OCI-LY7 (cell line): ENCODE results near the gene WNT7A. TPM values are rescaled to one million over a fixed set of nuclear protein-coding genes. Genes with fewer than 3 reads are reported as not detected.

Source experiments
- BruUV-seq: library from RNA; stranded (reverse); fragments of 400-500 nt; replicated peaks from 2 replicates; lab custom pipeline; 2021; lab: Mats Ljungman, UMichigan
- CTCF ChIA-PET: fragments of 300-600 bp; sonication (Branson Sonifier 250); formaldehyde crosslinking; loops from one replicate; lab custom pipeline; 2022; ENCODE audit warnings: antibody characterized with exemption; ENCODE audit not compliant: unreplicated experiment; lab: Charles Lee
- POLR2A ChIA-PET: fragments of 300-600 bp; sonication (Branson Sonifier 250); formaldehyde crosslinking; loops from one replicate; lab custom pipeline; 2022; ENCODE audit warnings: antibody characterized with exemption; lab: Charles Lee
- DNase-seq: peaks from one replicate; pipeline ENCODE4 v3.0.0-alpha.2; 2015; ENCODE audit warnings: low spot score
- H2AFZ ChIP-seq: fragments of 200-600 bp; sonication (generic), shearing (Covaris generic); 2 replicates; pipeline ENCODE4 v1.6.1; 2014; ENCODE audit warnings: mild to moderate bottlenecking, antibody characterized with exemption, low read length, moderate library complexity
- H3K27ac ChIP-seq: fragments of 200-600 bp; sonication (generic); 2 replicates; pipeline ENCODE4 v1.5.1; 2014; ENCODE audit warnings: mixed run types, low read depth, mild to moderate bottlenecking, moderate library complexity, low read length, inconsistent platforms; ENCODE audit not compliant: poor library complexity, severe bottlenecking
- H3K36me3 ChIP-seq: fragments of 200-600 bp; sonication (generic); 2 replicates; pipeline ENCODE4 v1.6.1; 2014; ENCODE audit warnings: mild to moderate bottlenecking, antibody characterized with exemption, low read length, moderate library complexity, mixed read lengths; ENCODE audit not compliant: insufficient read depth
- H3K4me1 ChIP-seq: fragments of 200-600 bp; sonication (generic); 2 replicates; pipeline ENCODE4 v1.5.1; 2014; ENCODE audit warnings: mild to moderate bottlenecking, low read length; ENCODE audit not compliant: insufficient read depth, poor library complexity, severe bottlenecking
- H3K4me2 ChIP-seq: fragments of 200-600 bp; sonication (generic); 2 replicates; pipeline ENCODE4 v1.6.1; 2014; ENCODE audit warnings: mild to moderate bottlenecking, low read length
- H3K4me3 ChIP-seq: fragments of 200-600 bp; sonication (generic); 2 replicates; pipeline ENCODE4 v1.5.1; 2014; ENCODE audit warnings: mild to moderate bottlenecking, low read depth, low read length; ENCODE audit not compliant: poor library complexity, severe bottlenecking
- H3K79me2 ChIP-seq: fragments of 200-600 bp; sonication (generic); 2 replicates; pipeline ENCODE4 v1.6.1; 2016; ENCODE audit warnings: low read depth, mild to moderate bottlenecking, low read length, moderate library complexity, mixed read lengths; ENCODE audit not compliant: insufficient read depth
- H3K9me2 ChIP-seq: fragments of 200-600 bp; sonication (generic); 2 replicates; pipeline ENCODE4 v1.6.1; 2016; ENCODE audit warnings: mild to moderate bottlenecking, low read length, mixed read lengths; ENCODE audit not compliant: insufficient read depth
- H3K9me3 ChIP-seq: fragments of 200-600 bp; sonication (generic); 2 replicates; pipeline ENCODE4 v1.6.1; 2014; ENCODE audit warnings: mild to moderate bottlenecking, mixed run types, low read length, mixed read lengths
- H4K20me1 ChIP-seq: fragments of 200-600 bp; sonication (generic); 2 replicates; pipeline ENCODE4 v1.6.1; 2014; ENCODE audit warnings: mild to moderate bottlenecking, antibody characterized with exemption, low read length, moderate library complexity, mixed read lengths; ENCODE audit not compliant: insufficient read depth
- CTCF ChIP-seq: fragments of 200-600 bp; sonication (generic); conservative IDR thresholded peaks from 2 replicates; pipeline ENCODE4 v1.5.1; 2014; ENCODE audit warnings: mild to moderate bottlenecking, antibody characterized with exemption, low read length, moderate library complexity, mixed read lengths
- EZH2phosphoT487 ChIP-seq: fragments of 200-600 bp; sonication (generic); IDR thresholded peaks from 2 replicates; pipeline ENCODE4 v1.6.1; 2018; ENCODE audit warnings: low read depth, borderline replicate concordance, mild to moderate bottlenecking, mixed run types, antibody characterized with exemption, low read length, moderate library complexity, mixed read lengths
- intact Hi-C: fragments of 100-400 bp; cut with micrococcal nuclease; formaldehyde crosslinking; loops from one replicate; pipeline ENCODE4 v1.10.0; 2022; ENCODE audit not compliant: unreplicated experiment
- total RNA-seq, 2 experiments: library from RNA; depleted of rRNA in 1 of 2; stranded (reverse); fragments of >200 nt in 1 of 2; shearing (Covaris generic) in 1 of 2; gene quantifications; 2 replicates each; pipeline ENCODE4 v1.2.3, GENCODE V29; 2014 to 2022

The WNT7A gene
- total RNA-seq, 2 experiments from 2014 or later, result not detected

GRCh38 chr3:13844911-13845310 lies 35.0 kb downstream of the WNT7A start:
- Histone ChIP-seq H3K4me1 (no peaks in the 10 kb centered on the region), H3K9me2 (no peaks in the 10 kb centered on the region), H3K36me3 (no peaks in the 10 kb centered on the region), H4K20me1 (no peaks in the 10 kb centered on the region), H3K9me3 (no peaks in the 10 kb centered on the region), H3K4me3 (no peak overlapping the region), H3K79me2 (no peaks in the 10 kb centered on the region), H3K4me2 (no peak overlapping the region), H3K27ac (no peak overlapping the region), H2AFZ (no peak overlapping the region)
- intact Hi-C loops, result no loop called here
- TF ChIP-seq EZH2phosphoT487, result no peak
- no peak for TF ChIP-seq CTCF
- no TSS peak for BruUV-seq
- ChIA-PET CTCF (no interaction called here), POLR2A (no interaction called here)
- no peak for DNase-seq

- no peak for TF ChIP-seq CTCF
- TF ChIP-seq EZH2phosphoT487, result no peak
- H3K36me3 ChIP-seq, result no peaks in the 10 kb centered on the region
- H3K4me1 ChIP-seq, result no peaks in the 10 kb centered on the region
- no peaks in the 10 kb centered on the region for H4K20me1 ChIP-seq
- H3K9me3 ChIP-seq, result no peaks in the 10 kb centered on the region
- no TSS peak for BruUV-seq
- ChIA-PET POLR2A (no interaction called here), CTCF (no interaction called here)
- no peaks in the 10 kb centered on the region for H3K9me2 ChIP-seq
- DNase-seq, result no peak
- no peaks in the 10 kb centered on the region for H3K79me2 ChIP-seq
- intact Hi-C loops, result no loop called here
- no peak overlapping the region for H3K27ac ChIP-seq
- H3K4me2 ChIP-seq, result no peak overlapping the region
- H2AFZ ChIP-seq, result no peak overlapping the region
- H3K4me3 ChIP-seq, result no peak overlapping the region
Measured at GRCh38 chr3:13844286-13844685, 35.6 kb downstream of the WNT7A start.

- no peaks in the 10 kb centered on the region for H3K79me2 ChIP-seq
- H3K4me3 ChIP-seq, result no peak overlapping the region
- no peak overlapping the region for H3K4me2 ChIP-seq
- POLR2A ChIA-PET, result interaction anchor here (0.7 kb wide), 1 partner anchor 1774 kb away, joined by 3 read pairs; no protein-coding TSS in a partner anchor
- H3K4me1 ChIP-seq, result no peaks in the 10 kb centered on the region
- H4K20me1 ChIP-seq, result no peaks in the 10 kb centered on the region
- intact Hi-C loops, result no loop called here
- CTCF ChIA-PET, result no interaction called here
- BruUV-seq, result no TSS peak
- H3K9me3 ChIP-seq, result no peaks in the 10 kb centered on the region
- no peaks in the 10 kb centered on the region for H3K9me2 ChIP-seq
- TF ChIP-seq EZH2phosphoT487 (no peak), CTCF (no peak)
- H3K27ac ChIP-seq, result no peak overlapping the region
- no peaks in the 10 kb centered on the region for H3K36me3 ChIP-seq
- DNase-seq, result no peak
- H2AFZ ChIP-seq, result no peak overlapping the region
Measured at GRCh38 chr3:13843351-13843750, 36.5 kb downstream of the WNT7A start.
